Measurements from ENCODE around the gene BLNK.
"Not testable (repeated sequence)": the region's sequence is repeated elsewhere in the genome, so short reads cannot be mapped to it uniquely, and the experiment has no call there.

The BLNK gene

DNA sequence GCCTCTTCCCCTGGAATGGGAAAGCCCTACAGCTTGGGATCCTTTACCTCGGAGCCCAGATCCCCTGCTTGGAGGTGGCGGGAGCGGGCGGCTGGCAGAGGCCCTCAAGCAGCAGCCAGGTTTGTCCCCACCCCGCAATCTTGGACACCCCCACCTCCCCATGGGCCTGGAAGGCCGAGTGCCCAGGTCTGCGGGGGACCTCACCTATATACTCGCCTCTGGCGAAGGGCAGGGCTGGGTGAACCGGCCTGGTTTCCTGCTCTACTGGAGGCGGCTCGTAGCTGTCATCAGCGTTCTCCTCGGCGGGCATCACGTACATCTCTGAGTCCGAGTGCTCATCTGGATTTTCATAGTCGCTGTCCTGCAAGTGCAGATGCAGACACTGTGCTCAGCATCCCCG is 44.2 kb downstream of the BLNK start:
- DNase-seq (ENCODE audit: low read depth, low spot score), result no peak

DNA sequence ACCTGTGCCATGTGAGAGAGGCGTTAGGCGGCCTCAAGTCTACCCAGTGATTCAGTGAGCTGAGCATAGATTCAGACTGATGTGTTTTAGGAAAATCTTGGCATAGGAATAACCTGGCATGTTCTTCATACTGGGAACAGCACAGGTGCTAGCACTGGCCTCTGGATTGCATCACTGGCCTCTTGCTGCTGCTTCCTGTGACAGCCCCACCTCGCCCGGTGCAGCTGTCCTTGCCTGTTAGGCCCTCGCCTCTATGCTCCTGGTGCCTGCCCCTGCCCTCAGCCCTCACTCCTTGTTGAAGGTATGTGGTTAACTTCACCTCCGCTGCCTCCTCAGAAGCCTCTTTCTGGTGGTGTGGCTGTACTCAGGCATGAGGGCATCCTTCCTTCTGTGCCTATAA is 46.2 kb downstream of the BLNK start:
- DNase-seq (ENCODE audit: low read depth, low spot score), result no peak

- DNase-seq (ENCODE audit: low read depth, low spot score), result no peak
These were observed 48.5 kb downstream of the BLNK start for GRCh38 chr10:96222908-96223307.

- no peak for DNase-seq (ENCODE audit: low read depth, low spot score)
These were observed 48.9 kb downstream of the BLNK start for GRCh38 chr10:96222441-96222840.

GRCh38 chr10:96218826-96219225 is 52.5 kb downstream of the BLNK start:
- DNase-seq (ENCODE audit: low read depth, low spot score), result no peak

DNA sequence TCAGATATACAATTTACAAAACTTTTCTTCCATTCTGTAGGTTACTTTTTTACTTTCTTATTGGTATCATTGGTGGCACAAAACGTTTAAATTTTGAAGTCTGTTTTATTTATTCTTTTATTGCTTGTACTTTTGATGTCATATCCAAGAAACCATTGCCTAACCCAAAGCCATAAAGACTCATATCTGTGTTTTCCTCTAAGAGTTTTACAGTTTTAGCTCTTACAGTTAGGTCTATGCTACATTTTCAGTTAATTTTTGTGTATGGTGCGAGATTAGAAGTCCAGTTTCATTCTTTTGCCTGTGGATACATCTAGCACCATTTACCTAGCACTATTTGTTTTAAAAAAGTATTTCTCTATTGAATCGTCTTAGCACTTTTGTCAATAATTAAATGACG is 53.7 kb downstream of the BLNK start:
- no peak for DNase-seq (ENCODE audit: low read depth, low spot score)

DNA sequence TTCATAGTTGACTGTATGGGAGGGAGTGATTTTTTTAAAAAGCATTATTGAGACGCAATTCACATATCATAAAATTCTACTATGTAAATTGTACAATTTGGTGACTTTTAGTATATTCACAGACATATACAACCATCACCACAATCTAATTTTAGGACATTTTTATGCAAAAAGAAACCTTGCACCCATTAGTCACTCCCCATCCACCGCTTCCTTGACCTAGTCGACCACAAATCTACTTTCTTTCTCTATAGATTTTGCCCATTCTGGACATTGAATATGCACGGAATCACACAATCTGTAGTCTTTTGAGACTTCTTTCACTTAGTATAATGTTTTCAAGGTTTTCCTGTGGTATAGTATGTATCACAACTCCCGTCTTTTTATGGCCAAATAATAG is 54.6 kb downstream of the BLNK start:
- no peak for DNase-seq (ENCODE audit: low read depth, low spot score)

DNA sequence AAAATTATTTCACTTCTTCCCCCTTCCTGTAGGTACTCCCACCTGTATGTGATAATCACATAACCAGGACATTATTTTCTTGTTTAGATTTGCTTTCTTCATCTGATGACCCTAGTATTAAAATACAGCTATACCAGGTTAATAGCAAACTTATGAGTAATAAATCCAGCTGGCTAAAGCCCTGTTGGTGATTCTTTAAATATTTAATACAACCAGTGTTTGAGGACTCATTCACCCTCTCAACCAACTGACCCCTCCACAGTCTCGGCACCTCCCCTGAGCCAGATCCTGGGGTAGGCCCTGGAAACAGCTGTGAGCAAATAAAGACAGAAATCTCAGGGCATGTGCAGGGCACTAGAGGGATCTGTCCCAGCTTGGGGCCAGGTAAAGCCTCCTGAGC is 58.5 kb downstream of the BLNK start:
- no peak for DNase-seq (ENCODE audit: low read depth, low spot score)

GRCh38 chr10:96211764-96212163 is 59.6 kb downstream of the BLNK start:
- DNase-seq (ENCODE audit: low read depth, low spot score), result no peak

DNA sequence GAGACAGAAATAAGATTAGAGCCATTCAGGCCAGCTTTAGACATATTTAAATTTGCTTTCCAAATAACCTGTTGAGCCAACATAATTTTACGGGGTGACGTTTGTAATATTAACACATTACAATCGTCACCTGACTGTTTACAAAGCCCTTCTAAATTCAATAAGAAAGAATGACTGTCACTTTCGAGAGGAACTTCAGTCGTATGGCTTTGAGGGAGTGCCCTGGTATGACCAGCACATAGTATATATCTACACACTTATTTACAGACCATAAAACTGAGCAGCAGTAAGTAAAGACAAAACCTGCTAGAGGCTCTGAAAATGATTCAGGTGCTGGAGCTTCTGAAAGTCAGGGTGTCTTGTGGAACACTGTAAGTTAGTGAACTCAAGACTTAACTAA is 62.4 kb downstream of the BLNK start:
- DNase-seq (ENCODE audit: low read depth, low spot score), result no peak

DNA sequence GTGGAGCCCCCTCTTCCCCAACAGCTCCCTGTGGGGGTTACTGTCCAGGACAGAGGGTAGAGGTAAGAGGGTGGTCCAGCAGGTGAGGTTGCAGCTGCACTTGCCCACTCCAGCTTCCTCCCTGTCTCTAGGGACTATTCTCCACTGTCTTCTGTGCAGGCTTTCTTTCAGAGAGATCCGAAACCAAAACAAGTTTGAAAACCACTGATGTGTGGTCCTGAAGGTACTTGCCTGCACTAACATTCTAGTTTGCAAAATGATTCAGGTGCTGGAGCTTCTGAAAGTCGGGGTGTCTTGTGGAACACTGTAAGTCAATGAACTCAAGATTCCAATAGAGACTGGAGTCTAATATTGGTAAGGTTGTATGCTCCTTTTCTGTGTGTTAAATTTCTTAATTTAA is 63.1 kb downstream of the BLNK start:
- no peak for DNase-seq (ENCODE audit: low read depth, low spot score)

GRCh38 chr10:96205580-96205979 is 65.8 kb downstream of the BLNK start:
- no peak for DNase-seq (ENCODE audit: low read depth, low spot score)

DNA sequence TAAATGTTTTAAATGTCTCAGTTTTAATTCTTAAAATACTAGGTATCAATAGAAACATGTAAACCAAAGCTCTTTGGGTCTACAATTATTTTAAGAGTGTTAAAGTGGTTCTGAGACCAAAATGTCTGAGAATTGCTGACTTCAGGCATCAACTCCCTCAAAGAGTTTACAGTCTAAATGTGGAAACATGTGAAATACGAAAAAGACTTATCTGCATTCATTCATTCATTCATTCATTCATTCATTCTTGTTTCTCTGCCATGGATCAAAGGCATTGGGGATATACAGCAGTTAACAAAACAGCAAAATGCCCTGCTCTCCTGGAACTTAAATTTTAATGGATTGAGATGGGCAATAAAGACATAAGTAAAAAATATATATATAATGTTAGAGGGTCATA is 69.8 kb downstream of the BLNK start:
- DNase-seq (ENCODE audit: low read depth, low spot score), result no peak

GRCh38 chr10:96189505-96189904 is 81.9 kb downstream of the BLNK start:
- DNase-seq (ENCODE audit: low read depth, low spot score), result not testable (repeated sequence)

DNA sequence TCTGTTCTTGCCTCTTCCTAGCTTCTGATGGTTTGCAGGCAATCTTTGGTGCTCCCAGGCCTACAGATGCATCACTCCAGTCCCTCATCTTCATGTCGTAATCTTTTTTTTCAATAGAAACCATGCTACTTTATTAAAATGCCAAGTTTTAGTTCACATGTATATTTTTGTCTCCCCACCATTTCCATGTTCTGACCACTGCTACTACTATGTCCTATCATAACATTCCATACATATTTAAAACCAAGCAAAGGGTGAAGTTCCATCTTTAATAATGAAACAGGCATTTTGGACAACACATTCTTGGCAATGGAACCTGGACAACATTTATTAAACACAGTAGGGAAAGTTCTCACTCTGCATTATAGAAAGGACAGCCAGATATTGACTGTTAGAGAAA is 82.5 kb downstream of the BLNK start:
- DNase-seq (ENCODE audit: low read depth, low spot score), result no peak

GRCh38 chr10:96188421-96188820 is 82.9 kb downstream of the BLNK start:
- no peak for DNase-seq (ENCODE audit: low read depth, low spot score)

DNA sequence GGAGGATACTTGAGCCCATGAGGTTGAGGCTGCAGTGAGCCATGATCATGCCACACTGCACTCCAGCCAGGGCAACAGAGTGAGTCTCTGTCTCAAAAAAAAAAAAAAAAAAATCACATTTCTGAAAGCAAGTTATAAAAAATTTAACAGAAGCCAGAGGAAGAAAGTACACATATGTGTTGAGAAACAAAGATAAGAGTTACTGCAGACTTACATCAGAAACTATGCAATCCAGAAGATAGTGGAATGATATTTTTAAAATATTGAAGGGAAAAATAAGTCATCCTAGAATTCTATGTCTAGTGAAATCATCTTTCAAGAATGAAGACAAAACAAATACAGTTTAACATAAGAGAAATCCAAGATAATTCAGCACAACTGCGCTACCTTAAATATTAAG is 94.4 kb downstream of the BLNK start:
- no peak for DNase-seq (ENCODE audit: low read depth, low spot score)

DNA sequence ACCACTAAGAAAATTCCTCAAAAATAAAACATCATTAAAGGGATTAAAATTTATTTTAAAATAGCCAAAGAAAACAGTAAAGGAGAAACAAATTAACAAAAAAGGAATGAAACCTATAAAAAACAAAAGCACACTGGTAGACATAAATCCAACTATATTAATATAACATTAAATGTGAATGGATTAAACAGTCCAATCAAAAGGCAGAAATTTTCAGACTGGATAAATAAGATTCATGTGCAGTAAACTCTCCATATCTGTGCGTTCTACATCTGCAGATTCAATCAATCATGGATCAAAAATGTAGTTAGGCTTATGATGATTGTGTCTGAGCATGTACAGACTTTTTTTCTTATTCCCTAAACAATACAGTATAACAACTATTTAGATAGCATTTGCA is 98.7 kb downstream of the BLNK start:
- no peak for DNase-seq (ENCODE audit: low read depth, low spot score)

DNA sequence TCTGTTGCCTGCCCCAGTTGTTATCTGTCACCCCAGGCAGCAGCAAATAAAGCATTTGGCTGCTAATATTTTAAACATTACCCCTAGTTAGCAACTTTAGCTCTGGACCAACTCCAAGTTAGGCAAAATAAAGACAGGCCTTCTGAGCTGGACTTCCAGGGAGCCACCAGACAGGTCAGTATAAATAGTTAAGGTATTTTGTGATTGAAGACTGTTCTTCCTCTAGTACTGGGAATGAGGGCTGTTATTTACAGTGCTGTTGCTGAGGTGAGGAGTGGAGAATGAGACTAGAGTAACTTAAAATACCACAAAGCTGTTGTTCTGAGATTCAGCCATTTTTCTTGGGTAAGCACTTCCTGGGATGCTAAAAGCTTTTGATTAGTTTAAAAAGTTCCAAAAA is 101.1 kb downstream of the BLNK start:
- DNase-seq (ENCODE audit: low read depth, low spot score), result no peak

DNA sequence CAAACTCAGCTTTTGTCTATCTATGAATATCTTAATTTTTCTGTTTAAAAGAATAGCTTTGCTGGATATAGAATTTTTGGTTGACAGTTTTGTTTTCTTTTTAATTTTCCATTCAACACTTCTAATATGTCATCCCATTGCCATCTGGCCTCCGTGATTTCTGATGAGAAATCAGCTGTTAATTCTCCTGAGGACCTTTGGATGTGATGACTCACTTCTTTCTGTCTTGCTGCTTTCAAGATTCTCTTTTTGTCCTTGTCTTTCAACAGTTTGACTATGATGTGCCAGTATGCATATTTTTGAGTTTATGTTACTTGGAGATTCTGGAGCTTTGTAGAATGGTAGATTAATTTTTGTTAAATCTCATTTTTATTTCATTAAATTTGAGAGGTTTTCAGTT is 102.8 kb downstream of the BLNK start:
- DNase-seq (ENCODE audit: low read depth, low spot score), result no peak

- no peak for DNase-seq (ENCODE audit: low read depth, low spot score)
These were observed 105.6 kb downstream of the BLNK start for GRCh38 chr10:96165726-96166125.

DNA sequence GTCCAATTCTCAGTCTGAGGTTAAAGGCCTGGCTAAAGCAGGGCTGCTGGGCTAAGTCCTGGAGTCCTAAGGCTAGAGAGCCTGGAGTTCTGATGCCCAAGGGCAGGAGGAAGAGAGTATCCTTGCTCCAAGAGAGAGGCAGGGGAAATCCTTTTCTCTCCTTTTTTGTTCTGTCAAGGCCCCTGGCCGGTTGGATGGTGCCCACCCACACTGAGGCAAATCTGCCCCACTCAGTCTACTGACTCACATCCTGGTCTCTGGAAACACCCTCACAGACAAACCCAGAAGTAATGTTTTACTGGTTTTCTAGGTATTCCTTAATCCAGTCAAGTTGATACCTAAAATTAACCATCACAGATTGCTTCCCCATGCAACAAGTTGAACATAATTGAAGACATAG is 118.3 kb downstream of the BLNK start:
- no peak for DNase-seq (ENCODE audit: low read depth, low spot score)

GRCh38 chr10:96152437-96152836 is 118.9 kb downstream of the BLNK start:
- no peak for DNase-seq (ENCODE audit: low read depth, low spot score)

Measured in brain pericyte (primary cell).